ENCODE results near the gene CA5A.
A peak's percentile ranks its signal among the peaks of the same experiment; 100 is the strongest.

The CA5A gene

DNA sequence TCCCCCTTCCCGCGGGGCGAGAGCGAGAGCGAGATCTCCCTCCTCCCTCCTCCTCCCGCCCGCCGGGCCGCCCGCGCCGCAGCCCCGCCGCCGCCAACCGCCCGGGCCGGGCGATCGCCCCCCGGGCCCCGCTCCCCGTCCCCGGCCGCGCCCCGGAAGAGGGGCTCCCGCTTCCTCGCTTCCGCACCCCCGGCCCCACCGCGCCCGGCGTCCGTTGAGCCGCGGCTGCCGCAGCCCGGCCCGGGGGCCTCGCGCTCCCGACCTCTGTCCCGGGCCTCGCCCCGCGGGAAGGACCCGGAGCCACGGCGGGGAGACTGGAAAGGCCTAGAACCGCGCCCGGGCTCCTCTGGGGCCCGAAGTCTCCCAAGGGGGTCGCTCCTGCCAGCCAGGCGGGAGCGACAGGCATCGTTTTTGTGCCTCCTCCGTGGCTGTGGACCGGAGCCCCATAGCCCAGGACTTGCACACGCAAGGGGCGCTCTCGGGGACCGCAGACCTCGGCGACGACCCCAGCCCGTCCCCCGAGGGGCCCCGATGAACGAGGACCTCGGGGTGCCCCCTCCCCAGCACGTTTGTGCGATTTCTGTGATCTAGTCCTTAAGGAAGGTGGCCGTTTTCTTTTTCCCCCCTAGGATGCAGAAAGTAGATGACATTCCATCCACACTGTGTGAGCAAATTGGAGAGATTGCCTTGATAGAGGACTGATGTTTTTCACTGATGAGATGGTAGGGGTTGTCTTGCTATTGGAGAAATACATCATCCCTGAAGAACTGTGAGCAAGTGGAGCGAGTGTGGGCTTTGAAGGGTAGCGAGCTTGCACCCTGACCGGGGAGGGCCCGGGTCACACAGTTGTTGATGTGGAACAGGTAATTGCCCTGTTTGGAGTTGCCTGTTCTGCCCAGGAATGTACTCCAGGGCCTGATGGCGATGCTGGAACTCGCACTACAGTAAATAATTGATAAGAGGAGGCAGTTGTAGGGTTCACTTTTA lies 15.5 kb upstream of the CA5A start:
- H3K4me3 ChIP-seq (ENCODE audit: low read depth, low read length) = peak overlapping the region; percentile 75
- TF ChIP-seq, protein P1, sequence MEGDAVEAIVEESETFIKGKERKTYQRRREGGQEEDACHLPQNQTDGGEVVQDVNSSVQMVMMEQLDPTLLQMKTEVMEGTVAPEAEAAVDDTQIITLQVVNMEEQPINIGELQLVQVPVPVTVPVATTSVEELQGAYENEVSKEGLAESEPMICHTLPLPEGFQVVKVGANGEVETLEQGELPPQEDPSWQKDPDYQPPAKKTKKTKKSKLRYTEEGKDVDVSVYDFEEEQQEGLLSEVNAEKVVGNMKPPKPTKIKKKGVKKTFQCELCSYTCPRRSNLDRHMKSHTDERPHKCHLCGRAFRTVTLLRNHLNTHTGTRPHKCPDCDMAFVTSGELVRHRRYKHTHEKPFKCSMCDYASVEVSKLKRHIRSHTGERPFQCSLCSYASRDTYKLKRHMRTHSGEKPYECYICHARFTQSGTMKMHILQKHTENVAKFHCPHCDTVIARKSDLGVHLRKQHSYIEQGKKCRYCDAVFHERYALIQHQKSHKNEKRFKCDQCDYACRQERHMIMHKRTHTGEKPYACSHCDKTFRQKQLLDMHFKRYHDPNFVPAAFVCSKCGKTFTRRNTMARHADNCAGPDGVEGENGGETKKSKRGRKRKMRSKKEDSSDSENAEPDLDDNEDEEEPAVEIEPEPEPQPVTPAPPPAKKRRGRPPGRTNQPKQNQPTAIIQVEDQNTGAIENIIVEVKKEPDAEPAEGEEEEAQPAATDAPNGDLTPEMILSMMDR (IDR thresholded peaks at IDR 0.05; ENCODE audit: borderline replicate concordance, insufficient read depth, low read depth, low read length) = 0 out of 2 replicates have a peak, but pooled peaks have one; percentile 13

DNA sequence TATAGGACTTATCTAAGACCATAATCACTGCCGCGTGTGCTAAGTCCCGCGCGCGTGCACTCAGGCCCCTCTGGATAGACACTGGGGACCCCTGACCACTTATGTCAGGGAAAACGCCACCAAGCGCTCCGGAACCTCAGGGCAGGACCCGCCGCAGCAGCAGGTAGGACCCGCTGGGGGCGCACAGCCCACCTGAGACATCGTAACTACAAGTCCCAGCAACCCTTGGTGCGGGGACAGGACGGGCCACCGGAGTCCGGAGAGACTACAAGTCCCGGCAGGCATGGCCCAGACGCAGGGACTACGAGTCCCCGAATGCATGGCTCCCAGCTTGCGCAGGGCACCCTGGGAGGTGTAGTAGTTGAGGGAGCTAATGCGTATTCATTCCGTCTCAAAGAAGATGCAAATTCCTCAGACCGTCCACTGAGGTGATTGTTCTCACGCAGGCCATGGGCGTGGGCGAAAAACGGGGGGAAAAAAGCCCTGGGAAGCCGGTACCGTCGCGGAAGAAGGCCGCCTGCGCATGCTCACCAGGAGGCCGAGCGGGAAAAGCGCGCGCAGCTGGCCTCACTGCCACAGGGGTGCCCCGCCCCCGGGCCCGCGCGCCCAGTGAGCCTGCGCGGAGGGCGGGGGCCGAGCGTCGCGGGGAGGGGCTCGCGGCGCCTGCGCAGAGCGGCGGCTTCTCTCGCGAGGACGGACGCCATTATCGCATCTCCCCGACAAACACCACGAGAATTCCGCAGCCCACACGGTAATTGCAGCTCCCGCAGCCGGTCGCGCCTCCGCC lies 14.6 kb upstream of the CA5A start, which contains the start of gene BANP:
Gene BANP (plus strand): TSS at position 670 of the 787 bp plus-strand sequence. CDS start 23,682 bp downstream, outside the sequence.
- TF ChIP-seq, protein P1 (IDR thresholded peaks at IDR 0.05; ENCODE audit: borderline replicate concordance, insufficient read depth, low read depth, low read length) = peak; percentile 68
- peak within 1 kb of the TSS; percentile 75 for H3K4me3 ChIP-seq (ENCODE audit: low read depth, low read length)

DNA sequence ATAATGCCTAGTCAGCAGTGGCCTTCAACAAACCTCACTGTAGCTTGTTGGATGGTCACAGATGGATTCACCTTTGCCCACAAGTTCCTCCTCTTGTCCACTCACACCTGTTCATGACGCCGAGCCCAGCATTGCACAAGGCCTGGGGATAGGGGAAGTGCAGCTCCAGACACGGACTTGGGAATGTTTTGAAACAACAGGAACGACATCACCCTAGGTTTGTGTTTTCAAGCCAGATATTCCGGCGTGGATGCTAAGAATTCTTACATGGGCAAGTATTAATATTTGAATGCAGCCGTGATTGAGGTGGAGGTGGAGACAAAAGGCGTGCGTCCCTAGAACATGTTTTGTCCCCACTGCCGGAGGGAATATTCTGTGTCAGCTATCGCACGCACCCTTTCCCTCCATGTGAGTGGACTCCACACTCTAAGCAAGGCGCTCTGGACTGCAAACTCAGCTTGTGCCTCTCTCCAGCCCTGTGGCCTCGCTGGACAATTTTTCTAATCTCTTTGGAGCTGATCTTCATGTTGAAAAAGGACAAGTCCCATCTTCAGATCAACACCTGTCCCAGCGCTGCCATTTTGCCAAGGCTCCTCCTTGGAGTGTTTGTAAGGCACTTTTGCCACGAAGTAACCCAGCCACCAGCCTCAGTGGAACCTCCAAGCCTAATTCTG lies 12.9 kb upstream of the CA5A start:
- H3K4me3 ChIP-seq (ENCODE audit: low read depth, low read length) = no peak overlapping the region
- TF ChIP-seq, protein P1 (IDR thresholded peaks at IDR 0.05; ENCODE audit: borderline replicate concordance, insufficient read depth, low read depth, low read length) = no peak

- H3K4me3 ChIP-seq (ENCODE audit: low read depth, low read length) = no peak overlapping the region
- TF ChIP-seq, protein P1 (IDR thresholded peaks at IDR 0.05; ENCODE audit: borderline replicate concordance, insufficient read depth, low read depth, low read length) = no peak
Measured at GRCh38 chr16:87948735-87949070, 12.4 kb upstream of the CA5A start.

DNA sequence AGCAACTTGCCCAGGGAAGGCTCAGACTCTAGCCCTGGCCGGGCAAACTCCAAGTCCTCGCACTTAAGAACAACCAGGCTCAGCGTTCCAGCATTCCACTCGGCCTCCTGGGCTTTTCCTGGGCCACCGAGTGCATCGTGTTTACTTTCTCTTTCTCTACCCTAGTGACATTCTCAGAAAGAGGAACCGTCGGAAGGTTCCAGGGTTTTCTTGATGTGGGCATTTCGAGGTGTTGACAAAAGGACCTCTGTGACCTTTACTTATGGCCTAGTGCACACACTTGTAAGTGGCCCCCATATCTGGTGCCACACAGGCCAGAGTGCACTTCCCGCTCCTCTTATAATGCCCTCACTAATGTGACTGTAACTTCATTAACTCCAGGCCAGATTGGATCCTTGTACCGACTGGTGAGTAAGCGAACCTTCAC lies 11.8 kb upstream of the CA5A start:
- TF ChIP-seq, protein P1 (IDR thresholded peaks at IDR 0.05; ENCODE audit: borderline replicate concordance, insufficient read depth, low read depth, low read length) = no peak
- H3K4me3 ChIP-seq (ENCODE audit: low read depth, low read length) = no peak overlapping the region

GRCh38 chr16:87947356-87948118 lies 11.2 kb upstream of the CA5A start:
- no peak overlapping the region for H3K4me3 ChIP-seq (ENCODE audit: low read depth, low read length)
- TF ChIP-seq, protein P1 (IDR thresholded peaks at IDR 0.05; ENCODE audit: borderline replicate concordance, insufficient read depth, low read depth, low read length) = no peak

Data from GM12875 (cell line).